HepG2 (cell line): ENCODE measurements around the gene RPUSD2. TPM values are rescaled to one million over a fixed set of nuclear protein-coding genes. Genes with fewer than 3 reads are reported as not detected.

Experiments
- FOSL2 ChIP-seq: sonication (generic); formaldehyde crosslinking; IDR thresholded peaks from 2 replicates; pipeline ENCODE4 v1.4.0; 2020; ENCODE audit warnings: missing genetic modification reagents
- FOXC1 ChIP-seq: sonication (generic); formaldehyde crosslinking; IDR thresholded peaks from 2 replicates; pipeline ENCODE4 v1.8.0; 2022; ENCODE audit warnings: mild to moderate bottlenecking, missing genetic modification reagents, borderline replicate concordance
- FOXM1 ChIP-seq: sonication (generic); formaldehyde crosslinking; IDR thresholded peaks from 2 replicates; pipeline ENCODE4 v1.5.0; 2020; ENCODE audit warnings: missing genetic modification reagents
- GPN1 ChIP-seq: sonication (generic); formaldehyde crosslinking; IDR thresholded peaks from 2 replicates; pipeline ENCODE4 v1.5.1; 2020; ENCODE audit warnings: missing genetic modification reagents, borderline replicate concordance
- MTF1 ChIP-seq: sonication (generic); formaldehyde crosslinking; IDR thresholded peaks from 2 replicates; pipeline ENCODE4 v1.5.0; 2020; ENCODE audit warnings: missing genetic modification reagents
- SOX13 ChIP-seq, 3 experiments: fragments of 450-650 bp in 1 of 3; sonication (generic) in 1 of 3; formaldehyde crosslinking in 1 of 3; IDR thresholded peaks in 2 of 3; conservative IDR thresholded peaks in 1 of 3; 2 replicates each; pipeline versions ENCODE4 v1.5.0 to v1.6.1; 2016 to 2020; ENCODE audit warnings: antibody characterized with exemption in 1 of 3, mild to moderate bottlenecking in 1 of 3, missing compliant biosample characterization in 1 of 3, missing genetic modification reagents in 1 of 3, moderate library complexity in 1 of 3
- TMF1 ChIP-seq: sonication (generic); formaldehyde crosslinking; IDR thresholded peaks from 2 replicates; pipeline ENCODE4 v1.8.1; 2022; ENCODE audit warnings: low read depth, missing genetic modification reagents
- ZBTB1 ChIP-seq: sonication (generic); formaldehyde crosslinking; IDR thresholded peaks from 2 replicates; pipeline ENCODE4 v1.4.0; 2020; ENCODE audit warnings: missing genetic modification reagents, borderline replicate concordance
- ZNF235 ChIP-seq: sonication (generic); formaldehyde crosslinking; IDR thresholded peaks from 2 replicates; pipeline ENCODE4 v1.8.1; 2023; ENCODE audit warnings: mild to moderate bottlenecking, missing genetic modification reagents, borderline replicate concordance
- ZNF281 ChIP-seq: sonication (generic); formaldehyde crosslinking; IDR thresholded peaks from 2 replicates; pipeline ENCODE4 v1.4.0; 2020; ENCODE audit warnings: missing genetic modification reagents, borderline replicate concordance
- ZNF282 ChIP-seq: fragments of 450-650 bp; IDR thresholded peaks from 2 replicates; pipeline ENCODE4 v1.6.1; 2018; ENCODE audit not compliant: partially characterized antibody
- ZNF646 ChIP-seq: sonication (generic); formaldehyde crosslinking; IDR thresholded peaks from 2 replicates; pipeline ENCODE4 v1.9.0; 2021; ENCODE audit warnings: mild to moderate bottlenecking, missing genetic modification reagents
- ZNF660 ChIP-seq: sonication (generic); formaldehyde crosslinking; IDR thresholded peaks from 2 replicates; pipeline ENCODE4 v1.5.1; 2020; ENCODE audit warnings: mild to moderate bottlenecking, low read depth, missing genetic modification reagents, borderline replicate concordance
- ZNF792 ChIP-seq: IDR thresholded peaks from 2 replicates; pipeline ENCODE4 v1.6.1; 2016
- polyA plus RNA-seq, 8 experiments: library from polyadenylated mRNA; depleted of rRNA in 3 of 8; stranded (reverse) in 7 of 8; unstranded in 1 of 8; fragments of >200 nt; fragmentation: Illumina TruSeq in 4 of 8; extraction: Trizol in 4 of 8; gene quantifications; 2 replicates each; pipeline versions ENCODE4 v1.2.1 to v1.2.3, GENCODE V29; 2011 to 2016; ENCODE audit warnings: low read depth in 4 of 8, missing spikeins in 1 of 8, mixed read lengths in 1 of 8; ENCODE audit not compliant: insufficient read depth in 1 of 8
- total RNA-seq, 5 experiments: library from RNA; depleted of rRNA; stranded (reverse); fragments of >200 nt; fragmentation: Illumina TruSeq; extraction: Trizol; gene quantifications; 2 replicates each; pipeline ENCODE4 v1.2.3, GENCODE V29; 2016; ENCODE audit warnings: low read depth in 1 of 5
- TF ChIP-seq, protein P1 (sequence below): IDR thresholded peaks from 2 replicates; pipeline ENCODE4 v1.6.1; 2016; ENCODE audit warnings: missing biosample characterization, missing genetic modification reagents, low read depth

The RPUSD2 gene
- total and polyA plus RNA-seq, 2 of the 13 experiments (the other 11 are each of a cell fraction or from before 2014, with no cell fraction given): 8.6 to 14.5 TPM

DNA sequence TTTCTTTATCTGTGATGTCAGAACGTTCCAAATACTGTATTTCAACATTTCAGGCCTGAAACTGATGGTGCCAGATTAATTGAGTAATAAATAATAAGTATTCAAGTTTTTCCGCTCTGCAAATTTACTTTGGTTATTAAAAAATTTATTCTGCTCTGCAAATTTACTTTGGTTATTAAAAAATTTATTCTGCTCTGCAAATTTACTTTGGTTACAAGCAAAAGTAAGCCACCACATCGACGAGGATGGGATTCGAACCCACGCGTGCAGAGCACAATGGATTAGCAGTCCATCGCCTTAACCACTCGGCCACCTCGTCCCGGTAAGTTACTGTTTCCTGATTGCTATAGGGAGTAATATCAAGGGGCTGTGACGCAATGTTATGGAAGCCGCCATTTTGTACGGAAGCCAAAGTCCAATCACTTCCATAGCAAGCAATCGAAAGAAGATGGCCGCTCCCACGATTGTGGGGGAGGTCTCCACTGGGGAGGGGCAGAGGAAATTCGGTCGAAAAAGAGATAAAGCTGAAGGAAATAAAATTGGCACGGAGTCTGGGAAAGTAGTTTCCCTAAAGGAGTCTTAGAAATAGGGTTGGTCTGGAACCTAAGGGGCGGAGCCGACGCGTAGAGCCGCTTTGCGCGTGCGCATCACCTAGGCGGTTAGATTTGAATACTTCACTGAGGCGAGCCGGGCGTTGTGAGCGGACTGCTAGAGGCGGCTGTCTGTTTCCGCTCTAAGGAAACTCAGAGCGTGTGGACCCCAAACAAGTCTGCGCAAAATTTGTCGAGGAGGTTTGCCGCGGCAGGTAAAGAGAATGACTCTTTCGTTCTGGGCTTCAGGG, 24.7 kb downstream of the RPUSD2 start, which contains the start of gene KNL1 (continued):
- TF ChIP-seq TMF1 (CRISPR knock-in tag) (no peak; the same call in 1 of the 2 replicates), SOX13 (IDR thresholded peaks at IDR 0.05) (no peak), SOX13 (CRISPR knock-in tag; conservative IDR thresholded peaks at IDR 0.05 in 1 of 2, IDR thresholded peaks at IDR 0.05 in 1 of 2) (peak in 1 of 2 experiments; percentile 44; a peak in 1 of 4 replicates), ZNF235 (no peak), ZNF281 (CRISPR knock-in tag) (peak; percentile 73), ZNF792 (peak; percentile 39; the same call in 1 of the 2 replicates), FOXM1 (CRISPR knock-in tag) (no peak), FOXC1 (CRISPR knock-in tag) (no peak; the same call in 1 of the 2 replicates), ZNF646 (CRISPR knock-in tag) (0 out of 2 replicates have a peak, but pooled peaks have one; percentile 26), FOSL2 (CRISPR knock-in tag) (peak; percentile 71), MTF1 (no peak), GPN1 (CRISPR knock-in tag) (no peak), ZBTB1 (CRISPR knock-in tag) (no peak), ZNF660 (CRISPR knock-in tag) (no peak), ZNF282 (no peak)
- TF ChIP-seq, protein P1, sequence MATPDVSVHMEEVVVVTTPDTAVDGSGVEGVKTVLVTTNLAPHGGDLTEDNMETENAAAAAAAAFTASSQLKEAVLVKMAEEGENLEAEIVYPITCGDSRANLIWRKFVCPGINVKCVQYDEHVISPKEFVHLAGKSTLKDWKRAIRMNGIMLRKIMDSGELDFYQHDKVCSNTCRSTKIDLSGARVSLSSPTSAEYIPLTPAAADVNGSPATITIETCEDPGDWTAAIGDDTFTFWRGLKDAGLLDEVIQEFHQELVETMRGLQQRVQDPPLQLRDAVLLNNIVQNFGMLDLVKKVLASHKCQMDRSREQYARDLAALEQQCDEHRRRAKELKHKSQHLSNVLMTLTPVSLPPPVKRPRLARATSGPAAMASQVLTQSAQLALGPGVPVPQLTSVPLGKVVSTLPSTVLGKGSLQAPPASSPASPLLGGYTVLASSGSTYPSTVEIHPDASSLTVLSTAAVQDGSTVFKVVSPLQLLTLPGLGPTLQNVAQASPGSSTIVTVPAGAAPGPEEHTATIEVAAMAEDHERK: peak; percentile 64; the same call in 1 of the 2 replicates
